GM12892 (cell line): ENCODE data around the gene GEMIN7.

Source experiments
- POLR2A ChIP-seq: IDR thresholded peaks from 2 replicates; pipeline ENCODE4 v1.6.1; 2011; ENCODE audit warnings: low read depth, low read length, control low read depth
- POLR2AphosphoS5 ChIP-seq: IDR thresholded peaks from 2 replicates; pipeline ENCODE4 v1.6.1; 2011; ENCODE audit warnings: low read depth, low read length, control low read depth
- TAF1 ChIP-seq: IDR thresholded peaks from 2 replicates; pipeline ENCODE4 v1.6.1; 2011; ENCODE audit warnings: low read depth, mild to moderate bottlenecking, control low read depth, low read length, borderline replicate concordance

DNA sequence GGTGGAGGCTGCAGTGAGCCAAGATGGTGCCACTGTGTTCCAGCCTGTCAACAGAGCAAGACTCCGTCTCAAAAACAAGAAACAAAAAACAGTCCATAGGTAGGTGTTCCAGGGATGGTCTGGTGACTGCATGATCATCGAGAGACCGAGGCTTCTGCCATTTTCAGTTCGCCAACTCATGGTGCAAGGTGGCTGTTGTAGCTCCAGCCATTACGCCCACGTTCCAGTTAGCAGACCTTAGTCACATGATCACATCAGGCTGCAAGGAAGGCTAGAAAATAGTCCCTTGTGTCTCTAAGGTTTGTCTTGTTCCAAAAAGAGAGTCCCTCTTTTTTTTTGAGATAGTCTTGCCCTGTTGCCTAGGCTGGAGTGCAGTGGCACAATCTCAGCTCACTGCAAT lies 43.3 kb upstream of the GEMIN7 start:
- TF ChIP-seq POLR2A (no peak), POLR2AphosphoS5 (no peak), TAF1 (no peak)
